OCI-LY7 (cell line): ENCODE data around the gene TP63. TPM values are rescaled to one million over a fixed set of nuclear protein-coding genes. Genes with fewer than 3 reads are reported as not detected.

Experiments used
- BruUV-seq: library from RNA; stranded (reverse); fragments of 400-500 nt; replicated peaks from 2 replicates; lab custom pipeline; 2021; lab: Mats Ljungman, UMichigan
- CTCF ChIA-PET: fragments of 300-600 bp; sonication (Branson Sonifier 250); formaldehyde crosslinking; loops from one replicate; lab custom pipeline; 2022; ENCODE audit warnings: antibody characterized with exemption; ENCODE audit not compliant: unreplicated experiment; lab: Charles Lee
- POLR2A ChIA-PET: fragments of 300-600 bp; sonication (Branson Sonifier 250); formaldehyde crosslinking; loops from one replicate; lab custom pipeline; 2022; ENCODE audit warnings: antibody characterized with exemption; lab: Charles Lee
- DNase-seq: peaks from one replicate; pipeline ENCODE4 v3.0.0-alpha.2; 2015; ENCODE audit warnings: low spot score
- H2AFZ ChIP-seq: fragments of 200-600 bp; sonication (generic), shearing (Covaris generic); 2 replicates; pipeline ENCODE4 v1.6.1; 2014; ENCODE audit warnings: mild to moderate bottlenecking, antibody characterized with exemption, low read length, moderate library complexity
- H3K27ac ChIP-seq: fragments of 200-600 bp; sonication (generic); 2 replicates; pipeline ENCODE4 v1.5.1; 2014; ENCODE audit warnings: mixed run types, low read depth, mild to moderate bottlenecking, moderate library complexity, low read length, inconsistent platforms; ENCODE audit not compliant: poor library complexity, severe bottlenecking
- H3K36me3 ChIP-seq: fragments of 200-600 bp; sonication (generic); 2 replicates; pipeline ENCODE4 v1.6.1; 2014; ENCODE audit warnings: mild to moderate bottlenecking, antibody characterized with exemption, low read length, moderate library complexity, mixed read lengths; ENCODE audit not compliant: insufficient read depth
- H3K4me1 ChIP-seq: fragments of 200-600 bp; sonication (generic); 2 replicates; pipeline ENCODE4 v1.5.1; 2014; ENCODE audit warnings: mild to moderate bottlenecking, low read length; ENCODE audit not compliant: insufficient read depth, poor library complexity, severe bottlenecking
- H3K4me2 ChIP-seq: fragments of 200-600 bp; sonication (generic); 2 replicates; pipeline ENCODE4 v1.6.1; 2014; ENCODE audit warnings: mild to moderate bottlenecking, low read length
- H3K4me3 ChIP-seq: fragments of 200-600 bp; sonication (generic); 2 replicates; pipeline ENCODE4 v1.5.1; 2014; ENCODE audit warnings: mild to moderate bottlenecking, low read depth, low read length; ENCODE audit not compliant: poor library complexity, severe bottlenecking
- H3K79me2 ChIP-seq: fragments of 200-600 bp; sonication (generic); 2 replicates; pipeline ENCODE4 v1.6.1; 2016; ENCODE audit warnings: low read depth, mild to moderate bottlenecking, low read length, moderate library complexity, mixed read lengths; ENCODE audit not compliant: insufficient read depth
- H3K9me2 ChIP-seq: fragments of 200-600 bp; sonication (generic); 2 replicates; pipeline ENCODE4 v1.6.1; 2016; ENCODE audit warnings: mild to moderate bottlenecking, low read length, mixed read lengths; ENCODE audit not compliant: insufficient read depth
- H3K9me3 ChIP-seq: fragments of 200-600 bp; sonication (generic); 2 replicates; pipeline ENCODE4 v1.6.1; 2014; ENCODE audit warnings: mild to moderate bottlenecking, mixed run types, low read length, mixed read lengths
- H4K20me1 ChIP-seq: fragments of 200-600 bp; sonication (generic); 2 replicates; pipeline ENCODE4 v1.6.1; 2014; ENCODE audit warnings: mild to moderate bottlenecking, antibody characterized with exemption, low read length, moderate library complexity, mixed read lengths; ENCODE audit not compliant: insufficient read depth
- CTCF ChIP-seq: fragments of 200-600 bp; sonication (generic); conservative IDR thresholded peaks from 2 replicates; pipeline ENCODE4 v1.5.1; 2014; ENCODE audit warnings: mild to moderate bottlenecking, antibody characterized with exemption, low read length, moderate library complexity, mixed read lengths
- EZH2phosphoT487 ChIP-seq: fragments of 200-600 bp; sonication (generic); IDR thresholded peaks from 2 replicates; pipeline ENCODE4 v1.6.1; 2018; ENCODE audit warnings: low read depth, borderline replicate concordance, mild to moderate bottlenecking, mixed run types, antibody characterized with exemption, low read length, moderate library complexity, mixed read lengths
- intact Hi-C: fragments of 100-400 bp; cut with micrococcal nuclease; formaldehyde crosslinking; loops from one replicate; pipeline ENCODE4 v1.10.0; 2022; ENCODE audit not compliant: unreplicated experiment
- total RNA-seq, 2 experiments: library from RNA; depleted of rRNA in 1 of 2; stranded (reverse); fragments of >200 nt in 1 of 2; shearing (Covaris generic) in 1 of 2; gene quantifications; 2 replicates each; pipeline ENCODE4 v1.2.3, GENCODE V29; 2014 to 2022

The TP63 gene
- total RNA-seq, 2 experiments from 2014 or later: 0.16 to 1.1 TPM

- intact Hi-C loops: no loop called here
- H3K4me2 ChIP-seq: no peak overlapping the region
Observed at GRCh38 chr3:189941125-189941524, 309.9 kb downstream of the TP63 start.

GRCh38 chr3:189941679-189942078, 310.5 kb downstream of the TP63 start:
- CTCF ChIA-PET: no interaction called here
- DNase-seq: no peak
- Histone ChIP-seq H3K79me2 (no peaks in the 10 kb centered on the region), H3K4me3 (no peak overlapping the region), H3K9me2 (no peaks in the 10 kb centered on the region), H3K9me3 (no peaks in the 10 kb centered on the region), H2AFZ (no peak overlapping the region), H3K4me2 (no peak overlapping the region), H3K36me3 (no peaks in the 10 kb centered on the region), H3K27ac (no peak overlapping the region), H4K20me1 (no peaks in the 10 kb centered on the region), H3K4me1 (no peaks in the 10 kb centered on the region)
- BruUV-seq: no TSS peak
- TF ChIP-seq CTCF (no peak), EZH2phosphoT487 (no peak)
- POLR2A ChIA-PET: interaction anchor here (0.6 to 1.3 kb wide), 3 partner anchors 10 to 72 kb away, joined by 3 to 4 read pairs (median 4); no protein-coding TSS in a partner anchor
- intact Hi-C loops: no loop called here

More at GRCh38 chr3:189941125-189941524, 309.9 kb downstream of the TP63 start:
- Histone ChIP-seq H3K79me2 (no peaks in the 10 kb centered on the region), H3K4me1 (no peaks in the 10 kb centered on the region), H4K20me1 (no peaks in the 10 kb centered on the region), H3K27ac (no peak overlapping the region), H2AFZ (no peak overlapping the region), H3K4me3 (no peak overlapping the region), H3K9me2 (no peaks in the 10 kb centered on the region), H3K36me3 (no peaks in the 10 kb centered on the region), H3K9me3 (no peaks in the 10 kb centered on the region)
- BruUV-seq: no TSS peak
- ChIA-PET POLR2A (interaction anchor here (0.6 to 1.3 kb wide), 4 partner anchors 11 to 77 kb away, joined by 3 to 5 read pairs (median 4); no protein-coding TSS in a partner anchor), CTCF (no interaction called here)
- TF ChIP-seq EZH2phosphoT487: no peak
- TF ChIP-seq CTCF: no peak
- DNase-seq: no peak

- H3K9me2 ChIP-seq: no peaks in the 10 kb centered on the region
- no peak overlapping the region for H3K27ac ChIP-seq
- no peak for DNase-seq
- no peaks in the 10 kb centered on the region for H3K9me3 ChIP-seq
- BruUV-seq: no TSS peak
- CTCF ChIA-PET: no interaction called here
- H3K4me1 ChIP-seq: no peaks in the 10 kb centered on the region
- intact Hi-C loops: no loop called here
- TF ChIP-seq EZH2phosphoT487: no peak
- TF ChIP-seq CTCF: no peak
- POLR2A ChIA-PET: interaction anchor here (0.6 kb wide), 1 partner anchor 61 kb away, joined by 3 read pairs; no protein-coding TSS in a partner anchor
- H3K79me2 ChIP-seq: no peaks in the 10 kb centered on the region
- H3K4me3 ChIP-seq: no peak overlapping the region
- no peaks in the 10 kb centered on the region for H4K20me1 ChIP-seq
- no peak overlapping the region for H2AFZ ChIP-seq
- no peaks in the 10 kb centered on the region for H3K36me3 ChIP-seq
- H3K4me2 ChIP-seq: no peak overlapping the region
Observed at GRCh38 chr3:189942948-189943347, 311.8 kb downstream of the TP63 start.
